Right atrium auricular region (tissue), 2 donors: ENCODE measurements around the gene STARD10. TPM values are rescaled to one million over a fixed set of nuclear protein-coding genes. Genes with fewer than 3 reads are reported as not detected.

ENCODE experiments used
- DNase-seq: peaks from one replicate; pipeline ENCODE4 v3.0.0-alpha.2; 2019; ENCODE audit warnings: low spot score
- H3K27ac ChIP-seq, 2 donors: fragments of 200-600 bp; sonication (generic); 1 replicate in 1 of 2; 2 replicates in 1 of 2; pipeline ENCODE4 v1.5.1; 2016 to 2019
- H3K27me3 ChIP-seq, 2 donors: fragments of 200-600 bp; sonication (generic); one replicate each; pipeline versions ENCODE4 v1.5.1 to v1.6.0; 2017 to 2019
- H3K36me3 ChIP-seq: fragments of 200-600 bp; sonication (generic); one replicate; pipeline ENCODE4 v1.5.1; 2016
- H3K4me1 ChIP-seq, 2 donors: fragments of 200-600 bp; sonication (generic); one replicate each; pipeline versions ENCODE4 v1.5.1 to v1.6.0; 2017 to 2019
- H3K4me3 ChIP-seq, 2 donors: fragments of 200-600 bp; sonication (generic); 1 replicate in 1 of 2; 2 replicates in 1 of 2; pipeline ENCODE4 v1.5.1; 2017 to 2019; ENCODE audit warnings: mild to moderate bottlenecking in 1 of 2, moderate library complexity in 1 of 2
- H3K9me3 ChIP-seq, 2 donors: fragments of 200-600 bp; sonication (generic); one replicate each; pipeline ENCODE4 v1.5.1; 2019
- total RNA-seq, 2 donors: library from RNA; depleted of rRNA; stranded (reverse); fragments of >200 nt; gene quantifications; one replicate each; pipeline ENCODE4 v1.1.0, GENCODE V29; 2016
- TF ChIP-seq, protein P1 (sequence below), 2 donors: fragments of 200-600 bp; sonication (generic); IDR thresholded peaks; one replicate each; pipeline ENCODE4 v1.5.1; 2019; ENCODE audit warnings: antibody characterized with exemption in 2 of 2

The STARD10 gene
- total RNA-seq, 2 donors from 2014 or later = 77.0 to 112 TPM

DNA sequence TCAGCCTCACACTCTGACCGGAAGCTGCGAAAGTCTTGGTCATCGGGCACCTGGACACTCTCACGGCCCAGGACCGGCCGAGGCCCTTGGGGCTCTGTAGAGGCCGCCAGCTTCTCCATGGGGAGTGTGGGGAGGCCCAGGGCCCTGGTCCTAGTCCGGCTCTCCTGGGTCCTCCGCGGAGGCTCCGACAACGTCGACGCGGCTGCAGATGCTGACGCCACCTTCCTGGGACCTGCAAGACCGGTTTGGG lies 12.9 kb downstream of the STARD10 start:
- peaks cover 0 to 62% of the 10 kb centered on the region in 2 donors for H3K4me1 ChIP-seq
- H3K36me3 ChIP-seq = no peaks in the 10 kb centered on the region
- H3K9me3 ChIP-seq = no peaks in the 10 kb centered on the region
- TF ChIP-seq, protein P1, sequence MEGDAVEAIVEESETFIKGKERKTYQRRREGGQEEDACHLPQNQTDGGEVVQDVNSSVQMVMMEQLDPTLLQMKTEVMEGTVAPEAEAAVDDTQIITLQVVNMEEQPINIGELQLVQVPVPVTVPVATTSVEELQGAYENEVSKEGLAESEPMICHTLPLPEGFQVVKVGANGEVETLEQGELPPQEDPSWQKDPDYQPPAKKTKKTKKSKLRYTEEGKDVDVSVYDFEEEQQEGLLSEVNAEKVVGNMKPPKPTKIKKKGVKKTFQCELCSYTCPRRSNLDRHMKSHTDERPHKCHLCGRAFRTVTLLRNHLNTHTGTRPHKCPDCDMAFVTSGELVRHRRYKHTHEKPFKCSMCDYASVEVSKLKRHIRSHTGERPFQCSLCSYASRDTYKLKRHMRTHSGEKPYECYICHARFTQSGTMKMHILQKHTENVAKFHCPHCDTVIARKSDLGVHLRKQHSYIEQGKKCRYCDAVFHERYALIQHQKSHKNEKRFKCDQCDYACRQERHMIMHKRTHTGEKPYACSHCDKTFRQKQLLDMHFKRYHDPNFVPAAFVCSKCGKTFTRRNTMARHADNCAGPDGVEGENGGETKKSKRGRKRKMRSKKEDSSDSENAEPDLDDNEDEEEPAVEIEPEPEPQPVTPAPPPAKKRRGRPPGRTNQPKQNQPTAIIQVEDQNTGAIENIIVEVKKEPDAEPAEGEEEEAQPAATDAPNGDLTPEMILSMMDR (IDR thresholded peaks at IDR 0.05) = no peak
- DNase-seq = no peak
- peak overlapping the region; percentile 61 to 79 for H3K4me3 ChIP-seq
- no peaks in the 10 kb centered on the region for H3K27me3 ChIP-seq
- peak overlapping the region; percentile 49 to 70 for H3K27ac ChIP-seq

DNA sequence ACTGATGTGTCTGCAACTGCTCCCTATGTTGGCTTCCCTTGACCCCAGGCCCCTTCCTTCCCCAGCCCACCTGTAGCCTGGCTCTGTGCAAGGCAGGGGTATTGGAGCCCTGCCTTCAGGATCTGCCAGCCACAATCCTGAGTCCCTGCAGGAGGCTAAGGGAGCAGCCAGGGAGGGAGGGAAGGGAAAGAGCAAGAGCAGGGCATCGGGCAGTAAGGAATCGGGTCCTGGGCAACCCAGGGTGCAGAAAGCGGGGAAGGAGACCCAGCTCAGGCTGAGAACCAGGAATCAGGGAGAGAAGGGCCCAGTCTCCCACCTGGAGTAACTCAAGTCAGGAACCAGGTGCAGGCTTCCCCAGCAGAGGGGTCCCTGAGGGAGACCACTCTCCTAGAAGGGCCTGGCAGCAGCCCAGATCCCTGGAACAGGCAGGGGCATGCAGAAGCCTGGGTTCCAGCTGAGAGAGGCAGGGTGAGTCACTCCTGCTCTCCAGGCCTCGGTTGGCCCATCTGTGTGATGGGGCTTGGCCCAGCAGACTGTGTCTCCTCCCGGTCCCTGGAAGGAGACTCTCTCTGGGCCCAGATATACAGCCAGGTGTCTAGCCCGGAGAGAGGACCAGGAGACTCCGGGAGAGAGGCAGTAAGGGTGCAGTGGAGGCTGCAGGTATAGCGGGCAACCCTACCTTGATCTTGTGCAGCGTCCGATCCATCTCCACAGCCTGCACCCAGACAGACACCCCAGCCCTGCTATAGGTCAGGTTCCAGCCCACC lies 13.4 kb downstream of the STARD10 start:
- Histone ChIP-seq H3K36me3 (no peaks in the 10 kb centered on the region), H3K9me3 (no peaks in the 10 kb centered on the region), H3K4me3 (peak overlapping the region; percentile 61 to 79), H3K4me1 (peaks cover 0 to 63% of the 10 kb centered on the region in 2 donors), H3K27me3 (no peaks in the 10 kb centered on the region), H3K27ac (peak overlapping the region; percentile 49 to 70)
- TF ChIP-seq, protein P1 (IDR thresholded peaks at IDR 0.05) = no peak
- DNase-seq = no peak

DNA sequence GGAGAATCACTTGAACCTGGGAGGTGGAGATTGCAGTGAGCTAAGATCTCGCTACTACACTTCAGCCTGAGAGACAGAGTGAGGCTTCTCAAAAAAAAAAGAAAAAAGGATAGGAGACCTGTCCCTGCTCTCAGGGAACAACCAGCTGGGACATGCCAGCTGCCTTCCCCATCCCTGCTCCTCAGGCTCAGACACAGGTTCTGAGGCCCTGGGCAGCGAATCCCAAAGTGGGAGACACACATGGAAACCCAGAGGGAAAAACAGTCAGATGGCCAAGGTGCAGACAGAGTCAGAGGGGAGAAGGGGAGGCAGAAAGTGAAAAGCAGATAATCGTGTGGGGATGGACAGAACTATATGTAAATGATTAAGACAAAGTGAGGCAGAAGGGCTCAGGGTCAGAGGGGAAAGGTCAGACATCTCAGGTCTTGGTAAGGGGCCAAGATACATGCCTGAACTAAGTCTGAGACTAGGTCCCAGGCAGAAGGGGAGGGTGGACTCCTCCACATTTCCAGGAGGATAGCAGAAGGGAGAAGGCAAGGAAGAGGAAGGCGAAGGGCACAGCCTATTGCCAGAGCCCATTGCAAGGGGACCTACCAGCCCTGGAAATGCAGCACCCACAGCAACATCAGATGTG lies 14.2 kb downstream of the STARD10 start:
- no peaks in the 10 kb centered on the region for H3K9me3 ChIP-seq
- DNase-seq = no peak
- peaks cover 0 to 66% of the 10 kb centered on the region in 2 donors for H3K4me1 ChIP-seq
- no peak overlapping the region for H3K4me3 ChIP-seq
- no peaks in the 10 kb centered on the region for H3K27me3 ChIP-seq
- TF ChIP-seq, protein P1 (IDR thresholded peaks at IDR 0.05) = no peak
- no peaks in the 10 kb centered on the region for H3K36me3 ChIP-seq
- H3K27ac ChIP-seq = peak overlapping the region in 1 of 2 donors; percentile 76

DNA sequence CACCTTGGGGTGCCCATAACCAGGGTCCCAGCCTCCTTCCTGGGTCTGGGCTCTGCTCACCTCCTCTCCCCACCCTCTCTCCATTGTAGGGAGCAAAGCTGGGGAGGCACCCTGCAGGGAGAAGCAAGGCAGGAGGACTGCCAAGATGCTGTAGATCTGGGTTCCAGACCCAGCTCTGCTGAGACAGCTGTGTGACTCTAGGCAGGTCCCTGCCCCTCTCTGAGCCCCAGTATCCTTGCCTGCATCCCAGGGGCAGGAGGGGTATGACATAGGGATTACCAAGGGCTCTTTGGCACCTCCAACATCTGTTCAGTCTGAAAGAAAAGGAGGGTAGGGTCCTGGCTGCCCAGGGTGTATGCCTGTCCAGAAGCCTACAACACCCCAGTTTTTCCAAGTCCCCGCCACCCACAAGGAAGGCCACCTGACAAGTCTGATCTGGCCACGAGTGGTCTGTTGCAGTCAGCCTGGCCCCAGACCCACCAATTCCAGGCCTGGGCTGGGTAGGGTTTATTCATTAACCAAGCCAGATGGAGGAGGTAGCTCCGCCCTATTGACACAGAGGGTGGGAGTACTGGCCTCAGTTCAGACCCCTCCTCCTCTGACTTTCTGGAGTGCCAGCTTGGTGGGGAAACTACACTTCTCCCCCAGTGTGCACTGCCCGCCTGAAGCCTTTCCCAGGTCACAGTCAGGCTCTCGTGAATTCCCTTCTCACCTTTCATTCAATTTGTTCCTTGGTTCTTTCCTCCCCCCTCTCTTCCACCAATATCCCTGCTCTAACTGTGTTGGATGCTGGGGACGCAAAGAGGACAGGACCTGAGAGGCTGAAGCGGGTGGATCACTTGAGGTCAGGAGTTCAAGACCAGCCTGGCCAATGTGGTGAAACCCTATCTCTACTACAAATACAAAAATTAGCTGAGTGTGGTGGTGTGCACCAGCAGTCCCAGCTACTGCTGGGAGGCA lies 15.0 kb downstream of the STARD10 start:
- no peaks in the 10 kb centered on the region for H3K27me3 ChIP-seq
- no peak overlapping the region for H3K4me3 ChIP-seq
- no peak for DNase-seq
- TF ChIP-seq, protein P1 (IDR thresholded peaks at IDR 0.05) = no peak
- no peaks in the 10 kb centered on the region for H3K9me3 ChIP-seq
- H3K27ac ChIP-seq = peak overlapping the region; percentile 76 to 80
- no peaks in the 10 kb centered on the region for H3K36me3 ChIP-seq
- peaks cover 0 to 73% of the 10 kb centered on the region in 2 donors for H3K4me1 ChIP-seq

DNA sequence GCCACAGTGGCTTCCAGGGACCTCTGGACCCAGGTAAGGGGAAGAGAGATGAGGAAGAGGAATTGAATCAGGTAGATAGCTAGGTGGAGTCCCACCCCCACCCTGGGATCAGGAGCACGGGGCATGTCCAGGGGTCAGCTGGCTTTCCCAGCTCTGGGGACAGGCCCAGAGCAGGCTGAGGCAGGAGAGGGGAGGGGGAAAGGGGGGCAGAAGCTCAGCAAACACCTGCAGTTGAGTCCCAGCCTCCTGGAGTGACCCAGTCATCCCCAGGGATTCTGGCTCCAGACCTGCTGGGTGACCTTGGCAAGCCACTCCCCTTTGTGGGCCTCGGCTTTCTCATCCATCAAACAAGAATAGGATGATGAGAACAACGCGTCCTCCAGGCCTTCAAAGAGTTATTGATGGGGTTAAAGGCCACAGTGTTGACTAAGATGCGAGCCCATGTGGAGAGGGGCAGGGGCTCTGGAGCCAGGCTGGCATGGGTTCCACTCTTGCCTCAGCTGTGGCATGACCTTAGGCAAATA lies 16.0 kb downstream of the STARD10 start:
- peak overlapping the region; percentile 76 to 80 for H3K27ac ChIP-seq

More for the DNA sequence above, 16.0 kb downstream of the STARD10 start:
- Histone ChIP-seq H3K4me3 (no peak overlapping the region), H3K27me3 (no peaks in the 10 kb centered on the region), H3K36me3 (no peaks in the 10 kb centered on the region), H3K4me1 (peaks cover 0 to 83% of the 10 kb centered on the region in 2 donors), H3K9me3 (no peaks in the 10 kb centered on the region)
- no peak for DNase-seq
- TF ChIP-seq, protein P1 (IDR thresholded peaks at IDR 0.05) = no peak
